ENCODE measurements around the gene PRKACB.
"Not testable (repeated sequence)": the region's sequence is repeated elsewhere in the genome, so short reads cannot be mapped to it uniquely, and the experiment has no call there.

The PRKACB gene

DNA sequence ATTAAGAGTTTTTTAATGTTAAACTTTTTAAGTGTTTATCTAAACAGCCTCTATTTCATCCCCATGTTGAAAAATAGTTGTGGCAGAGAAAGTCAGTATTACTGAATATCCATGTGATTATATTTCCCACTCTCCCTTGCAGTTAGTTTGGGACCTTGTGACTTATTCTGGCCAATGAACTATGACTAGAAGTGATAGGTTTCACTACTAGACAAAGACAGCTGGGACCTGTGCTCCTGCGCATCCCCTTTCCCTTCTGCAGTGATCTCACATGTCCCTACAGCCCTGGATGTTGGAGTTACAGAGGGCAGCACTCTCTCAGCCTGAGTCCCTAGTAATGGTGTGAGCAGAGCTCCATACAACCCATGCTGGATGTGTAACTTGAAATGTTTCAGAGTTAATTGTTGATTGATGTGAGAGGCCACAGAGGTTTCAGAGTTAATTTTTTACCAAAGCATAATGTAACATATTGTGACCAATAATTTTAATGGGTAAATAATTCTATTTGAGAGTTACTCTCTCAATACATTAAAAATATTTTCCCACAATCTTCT is 138.8 kb downstream of the PRKACB start:
- no peaks in the 10 kb centered on the region for H3K4me1 ChIP-seq (ENCODE audit: low read length)
- H3K79me2 ChIP-seq (ENCODE audit: low read length), result no peaks in the 10 kb centered on the region
- no peak overlapping the region for H3K4me3 ChIP-seq (ENCODE audit: low read length)
- H4K20me1 ChIP-seq (ENCODE audit: insufficient read depth, low read length), result no peaks in the 10 kb centered on the region
- no peaks in the 10 kb centered on the region for H3K9me3 ChIP-seq (replicated peaks; ENCODE audit: insufficient read depth, low read length)
- no peak for DNase-seq
- TF ChIP-seq, protein P1, sequence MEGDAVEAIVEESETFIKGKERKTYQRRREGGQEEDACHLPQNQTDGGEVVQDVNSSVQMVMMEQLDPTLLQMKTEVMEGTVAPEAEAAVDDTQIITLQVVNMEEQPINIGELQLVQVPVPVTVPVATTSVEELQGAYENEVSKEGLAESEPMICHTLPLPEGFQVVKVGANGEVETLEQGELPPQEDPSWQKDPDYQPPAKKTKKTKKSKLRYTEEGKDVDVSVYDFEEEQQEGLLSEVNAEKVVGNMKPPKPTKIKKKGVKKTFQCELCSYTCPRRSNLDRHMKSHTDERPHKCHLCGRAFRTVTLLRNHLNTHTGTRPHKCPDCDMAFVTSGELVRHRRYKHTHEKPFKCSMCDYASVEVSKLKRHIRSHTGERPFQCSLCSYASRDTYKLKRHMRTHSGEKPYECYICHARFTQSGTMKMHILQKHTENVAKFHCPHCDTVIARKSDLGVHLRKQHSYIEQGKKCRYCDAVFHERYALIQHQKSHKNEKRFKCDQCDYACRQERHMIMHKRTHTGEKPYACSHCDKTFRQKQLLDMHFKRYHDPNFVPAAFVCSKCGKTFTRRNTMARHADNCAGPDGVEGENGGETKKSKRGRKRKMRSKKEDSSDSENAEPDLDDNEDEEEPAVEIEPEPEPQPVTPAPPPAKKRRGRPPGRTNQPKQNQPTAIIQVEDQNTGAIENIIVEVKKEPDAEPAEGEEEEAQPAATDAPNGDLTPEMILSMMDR (IDR thresholded peaks at IDR 0.05; ENCODE audit: low read length), result no peak
- TF ChIP-seq EZH2 (optimal IDR thresholded peaks at IDR 0.05; ENCODE audit: low read depth, low read length), result no peak
- no peak for TF ChIP-seq EZH2phosphoT487 (IDR thresholded peaks at IDR 0.05; ENCODE audit: low read length)
- H3F3A ChIP-seq (ENCODE audit: insufficient read depth, low read length), result no peaks in the 10 kb centered on the region
- H3K9me2 ChIP-seq (replicated peaks; ENCODE audit: insufficient read depth, low read length), result no peaks in the 10 kb centered on the region
- H3K4me2 ChIP-seq (ENCODE audit: low read depth, low read length), result no peak overlapping the region
- no peaks in the 10 kb centered on the region for H3K36me3 ChIP-seq (replicated peaks; ENCODE audit: insufficient read depth, low read length)
- no peak overlapping the region for H3K27ac ChIP-seq (ENCODE audit: low read length)
- no peaks in the 10 kb centered on the region for H3K27me3 ChIP-seq (replicated peaks; ENCODE audit: insufficient read depth, low read length)
- no peak overlapping the region for H3K9ac ChIP-seq (ENCODE audit: low read length)
- no peak overlapping the region for H2AFZ ChIP-seq (ENCODE audit: low read length)

DNA sequence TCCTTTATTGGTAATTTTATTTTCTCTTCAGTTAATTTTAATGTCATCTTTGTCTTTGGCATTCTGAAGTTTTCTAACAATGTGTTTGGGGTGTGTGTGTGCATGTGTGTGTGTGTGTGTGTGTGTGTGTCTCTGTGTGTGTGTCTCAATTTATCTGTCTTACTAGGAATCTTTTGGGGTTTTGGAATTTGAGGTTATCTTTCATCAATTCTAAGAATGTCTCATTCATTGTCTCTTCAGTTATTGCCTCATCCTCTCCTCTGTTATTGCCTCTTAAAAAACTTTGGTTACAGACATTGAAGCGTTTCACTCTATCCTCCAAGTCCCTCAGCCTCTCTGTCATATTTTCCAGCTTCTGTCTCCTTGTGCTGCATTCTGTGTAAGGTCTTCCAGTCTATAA is 139.3 kb downstream of the PRKACB start:
- no peaks in the 10 kb centered on the region for H3K4me1 ChIP-seq (ENCODE audit: low read length)
- H3K4me2 ChIP-seq (ENCODE audit: low read depth, low read length), result no peak overlapping the region
- no peaks in the 10 kb centered on the region for H3K9me3 ChIP-seq (replicated peaks; ENCODE audit: insufficient read depth, low read length)
- no peaks in the 10 kb centered on the region for H3K79me2 ChIP-seq (ENCODE audit: low read length)
- DNase-seq, result no peak
- H3K27me3 ChIP-seq (replicated peaks; ENCODE audit: insufficient read depth, low read length), result no peaks in the 10 kb centered on the region
- H3K9me2 ChIP-seq (replicated peaks; ENCODE audit: insufficient read depth, low read length), result no peaks in the 10 kb centered on the region
- no peaks in the 10 kb centered on the region for H3K36me3 ChIP-seq (replicated peaks; ENCODE audit: insufficient read depth, low read length)
- H3K4me3 ChIP-seq (ENCODE audit: low read length), result no peak overlapping the region
- H3K9ac ChIP-seq (ENCODE audit: low read length), result no peak overlapping the region
- no peak overlapping the region for H3K27ac ChIP-seq (ENCODE audit: low read length)
- no peak overlapping the region for H2AFZ ChIP-seq (ENCODE audit: low read length)
- no peaks in the 10 kb centered on the region for H4K20me1 ChIP-seq (ENCODE audit: insufficient read depth, low read length)
- H3F3A ChIP-seq (ENCODE audit: insufficient read depth, low read length), result no peaks in the 10 kb centered on the region
- no peak for TF ChIP-seq EZH2phosphoT487 (IDR thresholded peaks at IDR 0.05; ENCODE audit: low read length)
- TF ChIP-seq, protein P1 (IDR thresholded peaks at IDR 0.05; ENCODE audit: low read length), result no peak
- no peak for TF ChIP-seq EZH2 (optimal IDR thresholded peaks at IDR 0.05; ENCODE audit: low read depth, low read length)

DNA sequence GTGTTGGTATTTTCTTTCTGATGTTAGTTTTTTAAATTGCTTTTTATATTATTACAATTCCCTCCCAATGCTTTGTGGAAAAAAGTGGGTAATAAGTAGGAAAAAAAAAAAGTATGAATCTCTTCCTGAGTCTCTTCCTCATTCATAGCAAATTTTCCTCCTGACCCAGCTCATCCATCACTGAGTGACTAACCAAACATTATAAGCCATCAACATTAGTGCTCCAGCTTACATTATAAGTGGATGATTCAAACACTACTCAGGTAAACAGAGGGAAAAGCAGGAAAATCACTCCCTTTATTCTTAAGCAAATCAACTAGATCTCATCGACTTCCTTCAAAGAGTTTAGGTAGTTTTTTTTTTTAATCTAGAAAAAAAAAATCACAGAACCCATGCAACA is 142.0 kb downstream of the PRKACB start:
- Histone ChIP-seq H3K27ac (ENCODE audit: low read length) (no peak overlapping the region), H3K9ac (ENCODE audit: low read length) (no peak overlapping the region), H2AFZ (ENCODE audit: low read length) (no peak overlapping the region), H3K79me2 (ENCODE audit: low read length) (no peaks in the 10 kb centered on the region), H3K27me3 (replicated peaks; ENCODE audit: insufficient read depth, low read length) (no peaks in the 10 kb centered on the region), H3K4me3 (ENCODE audit: low read length) (no peak overlapping the region), H3K4me2 (ENCODE audit: low read depth, low read length) (no peak overlapping the region), H3F3A (ENCODE audit: insufficient read depth, low read length) (no peaks in the 10 kb centered on the region), H4K20me1 (ENCODE audit: insufficient read depth, low read length) (no peaks in the 10 kb centered on the region), H3K9me2 (replicated peaks; ENCODE audit: insufficient read depth, low read length) (no peaks in the 10 kb centered on the region), H3K36me3 (replicated peaks; ENCODE audit: insufficient read depth, low read length) (no peaks in the 10 kb centered on the region), H3K4me1 (ENCODE audit: low read length) (no peaks in the 10 kb centered on the region), H3K9me3 (replicated peaks; ENCODE audit: insufficient read depth, low read length) (no peaks in the 10 kb centered on the region)
- no peak for TF ChIP-seq EZH2 (optimal IDR thresholded peaks at IDR 0.05; ENCODE audit: low read depth, low read length)
- no peak for TF ChIP-seq EZH2phosphoT487 (IDR thresholded peaks at IDR 0.05; ENCODE audit: low read length)
- TF ChIP-seq, protein P1 (IDR thresholded peaks at IDR 0.05; ENCODE audit: low read length), result no peak
- no peak for DNase-seq

DNA sequence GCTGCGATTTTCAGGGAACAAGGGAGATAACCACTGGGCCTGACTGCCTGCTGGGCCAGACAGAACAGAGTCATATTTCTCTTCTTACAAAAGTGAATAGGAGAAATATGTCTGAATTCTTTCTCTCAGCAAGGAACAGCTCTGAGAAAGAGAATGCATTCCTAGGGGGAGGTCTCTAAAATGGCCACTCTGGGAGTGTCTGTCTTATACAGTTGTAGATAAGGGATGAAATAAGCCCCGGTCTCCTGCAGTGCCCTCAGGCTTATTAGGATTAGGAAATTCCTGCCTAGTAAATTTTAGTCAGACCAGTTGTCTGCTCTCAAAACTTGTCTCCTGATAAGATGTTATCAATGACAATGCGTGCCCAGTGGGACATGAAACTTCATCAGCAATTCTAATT is 143.3 kb downstream of the PRKACB start:
- H2AFZ ChIP-seq (ENCODE audit: low read length); H3K27me3 ChIP-seq (replicated peaks; ENCODE audit: insufficient read depth, low read length); H3K27ac ChIP-seq (ENCODE audit: low read length); H3K4me3 ChIP-seq (ENCODE audit: low read length); H3K4me2 ChIP-seq (ENCODE audit: low read depth, low read length); DNase-seq; H4K20me1 ChIP-seq (ENCODE audit: insufficient read depth, low read length); H3K9me3 ChIP-seq (replicated peaks; ENCODE audit: insufficient read depth, low read length); H3F3A ChIP-seq (ENCODE audit: insufficient read depth, low read length); H3K4me1 ChIP-seq (ENCODE audit: low read length); H3K79me2 ChIP-seq (ENCODE audit: low read length); H3K36me3 ChIP-seq (replicated peaks; ENCODE audit: insufficient read depth, low read length); H3K9me2 ChIP-seq (replicated peaks; ENCODE audit: insufficient read depth, low read length); H3K9ac ChIP-seq (ENCODE audit: low read length): not testable (repeated sequence)
